HG03060 (cell line): ENCODE results near the gene ATG7.
"Not testable (repeated sequence)": the region's sequence is repeated elsewhere in the genome, so short reads cannot be mapped to it uniquely, and the experiment has no call there.

Experiments used
- ATAC-seq: cut with Tn5 transposase; IDR thresholded peaks from one replicate; pipeline ENCODE4 v1.9.1; 2021; ENCODE audit warnings: low read depth, moderate number of reproducible peaks; ENCODE audit not compliant: unreplicated experiment

Gene ATG7

DNA sequence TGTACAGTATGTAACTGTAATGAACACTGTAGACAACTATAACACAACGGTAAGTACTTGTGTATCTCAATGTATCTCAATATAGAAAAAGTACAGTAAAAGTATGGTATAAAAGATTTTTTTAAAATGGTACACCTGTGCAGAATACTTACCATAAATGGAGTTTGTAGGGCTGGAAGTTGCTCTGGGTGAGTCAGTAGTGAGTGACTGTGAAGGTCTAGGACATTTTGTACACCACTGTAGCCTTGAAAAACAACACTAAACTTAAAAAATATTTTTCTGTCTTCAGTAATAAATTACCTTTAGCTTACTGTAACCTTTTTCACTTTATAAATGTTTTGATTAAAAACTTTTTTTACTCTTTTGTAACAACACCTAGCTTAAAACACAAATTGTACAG lies 142.9 kb downstream of the ATG7 start:
- no peak for ATAC-seq

DNA sequence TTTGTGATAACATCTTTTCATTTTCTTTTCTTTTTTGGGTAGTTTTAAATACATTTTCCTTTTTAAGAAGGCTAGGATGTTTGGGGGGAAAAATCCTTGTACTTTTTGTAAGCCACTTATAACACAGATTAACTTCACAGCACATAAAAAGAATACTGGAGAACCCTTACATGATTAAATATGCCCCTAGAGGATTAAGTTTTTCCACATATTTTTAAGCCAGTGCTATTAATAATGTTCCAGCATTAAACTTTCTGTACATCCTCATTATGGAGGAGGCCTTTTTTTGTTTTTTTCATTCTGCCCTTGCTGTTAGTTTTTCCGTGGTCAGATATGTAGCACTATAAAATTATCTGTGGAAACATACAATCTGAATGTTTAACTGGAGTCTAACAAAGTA lies 147.9 kb downstream of the ATG7 start:
- ATAC-seq: no peak

DNA sequence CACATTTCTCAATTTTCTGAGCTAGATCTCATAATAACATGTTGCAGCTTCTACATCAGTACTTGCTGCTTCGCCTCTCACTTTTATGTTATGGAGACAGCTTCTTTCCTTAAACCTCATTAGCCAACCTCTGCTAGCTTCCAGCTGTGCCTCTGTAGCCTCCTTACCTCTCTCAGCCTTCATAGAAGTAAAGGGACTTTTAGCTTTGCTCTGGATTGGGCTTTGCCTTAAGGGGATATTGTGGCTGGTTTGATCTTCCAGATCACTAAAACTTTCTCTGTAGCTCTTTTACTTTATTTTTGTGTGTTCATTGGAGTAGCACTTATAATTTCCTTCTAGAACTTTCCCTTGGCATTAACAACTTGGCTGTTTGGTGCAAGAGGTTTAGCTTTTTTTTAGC lies 150.1 kb downstream of the ATG7 start:
- no peak for ATAC-seq

DNA sequence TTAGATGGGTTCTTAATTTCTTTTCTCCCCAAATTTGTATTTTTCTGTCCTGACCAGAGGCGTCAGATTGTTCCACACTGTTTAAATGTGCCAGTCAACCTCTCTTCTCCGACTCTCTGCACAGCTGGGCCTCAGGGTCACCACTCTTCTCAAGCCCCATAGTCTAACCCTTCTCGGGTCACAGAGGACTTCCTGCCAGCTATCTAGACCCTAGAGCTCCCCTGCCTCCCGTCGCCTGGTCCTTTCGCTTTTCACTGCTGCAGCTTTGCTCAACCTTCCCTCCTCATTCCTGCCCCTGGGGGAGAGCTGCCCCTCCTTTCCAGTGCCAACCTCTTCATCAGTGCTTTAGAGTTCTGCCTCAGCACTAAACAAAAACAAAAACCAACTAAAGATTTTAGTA lies 151.7 kb downstream of the ATG7 start:
- ATAC-seq: no peak

DNA sequence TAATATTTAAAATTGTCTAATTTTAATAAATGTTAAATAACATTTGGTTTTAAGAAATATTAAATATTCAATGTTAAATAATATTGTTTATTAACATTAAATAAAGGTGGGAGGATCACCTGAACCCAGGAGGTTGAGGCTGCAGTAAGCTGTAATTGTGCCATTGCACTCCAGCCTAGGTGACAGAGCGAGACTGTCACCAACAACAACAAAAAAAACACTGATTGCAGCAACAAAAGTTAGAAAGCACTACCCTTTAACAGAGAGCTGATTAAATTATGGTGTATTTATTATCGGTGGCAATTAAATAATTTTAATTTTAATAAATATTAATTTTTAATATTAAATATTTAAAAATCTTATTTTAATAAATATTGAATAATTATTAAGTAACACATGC lies 152.1 kb downstream of the ATG7 start:
- ATAC-seq: no peak

DNA sequence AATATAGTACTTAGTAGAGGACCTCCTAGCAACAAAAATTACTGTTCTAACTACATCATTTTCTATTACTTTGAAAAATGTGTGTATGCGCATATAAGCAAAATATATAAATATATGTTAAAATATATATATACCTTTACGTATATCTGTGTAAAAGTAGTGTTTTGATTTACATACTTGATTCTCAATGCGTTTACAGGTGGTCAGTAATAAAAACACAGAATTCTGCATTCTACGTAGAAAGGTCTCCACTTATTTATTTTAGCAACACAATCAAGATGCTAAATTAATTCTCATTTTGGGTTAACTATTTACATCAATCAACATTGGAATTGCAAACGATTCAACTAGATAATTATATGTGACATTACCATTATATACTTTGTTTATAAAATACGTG lies 158.0 kb downstream of the ATG7 start:
- ATAC-seq: no peak

DNA sequence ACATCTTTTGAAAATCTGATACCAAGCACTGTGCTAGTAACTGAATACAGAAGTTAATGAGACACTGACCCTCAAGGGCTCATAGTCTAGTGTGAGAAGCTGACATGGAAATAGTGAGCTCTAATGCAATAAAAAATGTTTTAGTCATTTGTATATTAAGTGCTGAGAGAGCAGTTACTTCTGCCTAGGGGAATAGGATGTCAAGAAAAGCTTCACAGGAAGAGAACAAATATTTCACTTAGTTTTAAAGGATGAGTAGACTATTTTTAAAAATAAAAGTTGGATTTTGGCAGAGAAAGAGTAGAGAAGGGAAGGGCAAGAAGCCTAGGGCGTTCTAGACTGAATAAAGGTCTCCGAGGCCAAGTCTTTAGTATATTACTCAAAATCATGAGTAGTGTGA lies 158.4 kb downstream of the ATG7 start:
- ATAC-seq: no peak

DNA sequence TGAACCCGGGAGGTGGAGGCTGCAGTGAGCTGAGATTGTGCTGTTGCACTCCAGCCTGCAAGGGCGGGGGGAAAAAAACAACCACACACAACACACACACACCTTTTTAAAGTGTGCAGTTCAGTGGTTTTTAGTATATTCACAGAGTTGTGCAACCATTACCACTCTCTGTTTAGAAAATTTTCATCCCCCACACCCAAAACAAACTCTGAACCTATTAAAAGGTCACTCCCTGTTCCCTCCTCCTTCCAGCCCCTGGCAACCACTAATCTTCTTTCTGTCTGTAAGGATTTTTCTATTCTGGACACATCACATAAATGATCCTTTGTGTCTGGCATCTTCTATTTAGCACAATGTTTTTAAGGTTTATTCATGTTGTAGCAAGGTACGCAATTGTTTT lies 159.1 kb downstream of the ATG7 start:
- ATAC-seq: no peak

DNA sequence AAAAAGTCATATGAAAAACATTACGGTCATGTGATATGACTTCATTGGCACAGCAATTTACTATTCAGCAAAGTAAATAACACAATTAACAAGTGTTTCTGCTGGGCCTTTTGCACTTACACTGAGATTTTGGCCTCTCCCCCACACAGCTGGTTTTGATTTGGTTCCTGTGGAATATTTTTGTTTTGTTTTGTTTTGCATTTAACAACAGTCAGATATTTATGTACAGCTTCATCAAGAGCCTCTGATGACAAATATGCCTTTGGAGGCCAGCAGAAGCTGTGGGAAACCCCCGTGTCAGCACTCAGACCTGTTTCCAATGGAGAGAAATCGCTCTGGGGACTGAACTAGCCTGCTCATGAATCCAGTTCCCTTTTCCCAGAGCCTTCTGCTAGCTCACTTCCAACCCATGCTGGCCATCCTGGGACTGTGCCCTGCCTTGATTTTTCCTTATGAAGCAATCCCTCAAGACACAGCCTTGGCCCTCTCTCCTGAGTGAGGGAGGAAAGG lies 161.9 kb downstream of the ATG7 start:
- ATAC-seq: no peak

DNA sequence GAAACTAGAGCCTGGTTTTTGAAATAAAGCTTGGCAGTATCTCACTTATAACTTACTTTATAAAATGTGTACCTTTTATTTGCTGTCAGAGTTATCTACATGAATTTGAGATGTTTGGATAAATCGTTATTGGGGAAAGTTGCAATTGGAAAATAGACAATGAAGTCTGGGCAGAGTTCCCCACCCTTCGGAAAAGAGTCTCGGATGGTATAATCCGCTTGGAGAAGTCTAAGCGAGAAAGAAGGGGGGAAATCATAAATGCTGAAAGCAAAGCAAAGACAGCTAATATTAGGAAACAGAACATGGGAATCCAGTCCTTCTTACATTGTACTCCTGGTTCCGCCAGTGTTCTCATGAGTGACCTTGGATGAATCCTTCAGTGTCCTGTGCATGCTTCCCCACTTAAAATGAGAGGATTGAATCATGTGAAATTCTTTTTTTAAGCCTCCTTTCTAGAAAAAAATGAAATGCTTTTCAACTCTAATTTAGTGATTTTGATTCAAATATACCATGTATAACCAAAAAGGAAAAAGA lies 162.4 kb downstream of the ATG7 start:
- ATAC-seq: no peak

DNA sequence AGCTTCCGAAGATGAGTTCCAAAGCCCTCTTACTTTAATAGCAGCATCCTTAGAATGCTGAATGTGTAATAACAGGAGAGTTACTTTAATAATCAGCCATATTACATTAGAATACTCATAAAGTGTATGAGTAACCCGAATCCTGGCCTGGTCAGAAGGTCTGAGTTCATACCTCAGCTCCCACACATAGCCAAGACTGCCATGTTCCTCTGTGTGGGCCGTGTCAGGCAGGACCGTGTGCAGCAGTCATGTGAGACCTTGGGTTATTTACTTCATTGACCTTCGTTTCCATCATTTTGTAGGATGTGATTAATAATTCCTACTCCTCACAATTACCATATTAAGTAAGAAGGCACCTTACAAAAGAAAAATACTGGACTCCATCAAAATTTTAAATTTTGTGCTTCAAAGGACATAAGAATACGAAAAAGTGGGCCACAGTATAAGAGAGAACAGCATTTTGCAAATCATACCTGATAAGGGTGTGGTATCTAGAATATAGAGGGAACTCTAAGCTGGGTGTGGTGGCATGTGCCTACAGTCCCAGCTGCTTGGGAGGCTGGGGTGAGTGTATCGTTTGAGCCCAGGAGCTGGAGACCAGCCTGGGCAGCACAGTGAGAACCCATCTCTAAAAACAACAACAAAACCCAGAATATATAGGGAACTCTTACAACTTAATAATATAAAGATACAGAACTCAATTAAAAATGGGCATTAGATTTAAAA lies 163.4 kb downstream of the ATG7 start:
- no peak for ATAC-seq

DNA sequence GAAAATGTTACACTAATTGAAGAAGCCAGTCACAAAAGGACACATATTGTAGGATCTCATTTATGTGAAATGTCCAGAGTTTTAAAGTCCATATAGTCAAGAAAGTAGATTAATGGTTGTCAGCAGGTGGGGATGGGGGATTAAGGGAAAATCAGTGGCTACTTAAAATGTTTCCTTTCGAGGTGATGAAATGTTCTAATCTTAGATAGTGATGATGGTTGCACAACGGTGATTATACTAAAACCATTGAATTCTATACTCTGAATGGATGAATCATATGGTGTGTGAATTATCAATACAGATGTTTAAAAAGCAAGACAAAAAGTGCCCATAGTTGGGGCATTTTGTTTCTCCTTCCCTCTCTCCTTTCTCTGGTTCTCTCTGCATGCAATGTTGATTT lies 164.6 kb downstream of the ATG7 start:
- ATAC-seq: no peak

DNA sequence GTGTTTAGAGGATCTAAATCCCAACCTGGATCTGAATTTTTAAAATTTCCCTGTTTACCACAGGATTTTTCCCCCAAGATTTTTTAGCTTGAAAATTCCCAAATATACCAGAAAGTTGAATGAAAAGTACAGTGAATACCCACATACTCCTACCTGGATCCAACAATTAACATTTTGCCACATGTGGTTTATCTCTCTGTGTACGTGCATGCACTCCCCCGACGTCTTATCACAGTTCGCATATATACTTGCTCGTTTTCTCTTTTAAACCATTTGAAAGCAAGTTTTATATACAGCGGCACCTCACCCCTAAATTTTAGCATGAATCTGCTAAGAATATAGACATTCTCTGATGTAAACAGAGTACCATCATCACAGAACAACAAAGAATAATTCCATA lies 165.3 kb downstream of the ATG7 start:
- ATAC-seq: no peak

DNA sequence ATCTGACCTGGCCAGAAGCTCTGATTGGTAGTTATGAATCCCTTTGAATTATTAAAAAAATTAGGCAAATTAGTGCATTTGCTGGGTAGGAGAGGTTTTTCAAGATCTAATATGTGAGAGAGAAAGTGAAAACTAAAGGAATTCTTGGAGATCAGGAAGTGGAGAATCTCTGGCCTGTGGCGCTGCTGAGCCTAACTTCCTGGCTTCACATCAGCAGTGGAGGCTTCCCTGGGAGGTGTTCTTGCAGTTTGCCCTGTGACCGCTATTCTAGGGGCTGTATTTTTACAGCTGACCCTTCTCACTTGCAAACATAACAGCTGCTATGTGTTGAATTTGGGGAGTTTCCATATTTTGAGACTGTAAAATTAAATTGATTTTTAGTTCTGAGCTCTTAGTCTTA lies 166.4 kb downstream of the ATG7 start:
- no peak for ATAC-seq

DNA sequence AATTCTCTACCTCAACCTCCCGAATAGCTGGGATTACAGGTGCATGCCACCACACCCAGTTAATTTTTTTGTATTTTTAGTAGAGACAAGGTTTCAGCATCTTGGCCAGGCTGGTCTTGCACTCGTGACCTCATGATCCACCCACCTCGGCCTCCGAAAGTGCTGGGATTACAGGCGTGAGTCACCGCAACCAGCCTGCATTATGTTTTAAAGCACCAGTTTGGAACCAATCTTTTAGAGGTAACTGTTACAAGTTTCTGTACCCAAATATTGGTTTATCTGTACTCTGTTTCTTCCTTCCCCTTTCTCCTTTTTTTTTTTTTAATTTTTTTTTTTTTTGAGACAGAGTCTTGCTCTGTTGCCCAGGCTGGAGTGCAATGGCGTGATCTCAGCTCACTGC lies 169.1 kb downstream of the ATG7 start:
- not testable (repeated sequence) for ATAC-seq

DNA sequence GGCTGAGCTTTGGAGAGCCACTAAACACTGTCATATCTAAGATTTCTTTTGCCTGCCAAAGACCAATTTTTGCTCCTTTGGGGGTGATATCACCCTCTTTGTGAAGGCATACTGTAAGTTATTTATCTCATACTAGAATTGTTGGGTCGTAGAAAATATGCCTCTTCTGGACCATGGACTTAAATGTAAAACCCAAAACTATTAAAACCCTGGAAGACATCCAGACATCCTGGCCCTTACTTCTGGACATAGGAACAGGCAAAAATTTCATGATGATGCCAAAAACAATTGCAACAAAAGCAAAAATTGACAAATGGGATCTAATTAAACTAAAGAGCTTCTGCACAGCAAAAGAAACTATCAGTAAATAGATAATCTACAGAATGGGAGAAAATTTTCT lies 172.2 kb downstream of the ATG7 start:
- no peak for ATAC-seq

DNA sequence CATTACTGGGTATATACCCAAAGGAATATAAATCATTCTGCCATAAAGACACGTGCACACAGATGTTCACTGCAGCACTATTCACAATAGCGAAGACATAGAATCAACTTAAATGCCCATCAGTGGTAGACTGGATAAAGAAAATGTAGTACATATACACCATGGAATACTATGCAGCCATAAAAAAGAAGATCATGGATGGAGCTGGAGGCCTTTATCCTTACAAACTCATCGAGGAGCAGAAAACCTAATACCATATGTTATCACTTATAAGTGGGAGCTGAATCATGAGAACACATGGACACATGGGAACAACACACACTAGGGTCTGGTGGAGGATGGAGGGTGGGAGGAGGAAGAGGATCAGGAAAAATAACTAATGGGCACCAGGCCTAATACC lies 173.0 kb downstream of the ATG7 start:
- not testable (repeated sequence) for ATAC-seq

DNA sequence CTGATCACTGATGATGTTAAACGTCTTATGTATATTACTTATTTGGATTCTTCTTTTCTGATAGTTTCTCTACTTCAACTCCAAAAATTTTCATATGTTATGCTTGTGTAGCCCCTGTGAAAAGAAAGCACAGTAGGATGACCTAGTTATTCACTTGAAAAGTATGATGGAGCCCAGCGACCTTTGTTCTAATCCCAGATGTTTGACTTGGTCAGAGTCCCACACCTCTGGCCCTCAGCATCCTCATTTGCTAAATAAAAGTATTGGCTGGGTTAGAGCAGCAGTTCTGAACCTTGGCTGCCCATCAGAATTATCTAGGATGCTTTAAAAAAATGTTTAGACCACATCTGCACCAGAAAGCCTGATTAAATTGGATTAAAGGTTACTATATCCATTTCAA lies 173.7 kb downstream of the ATG7 start:
- ATAC-seq: no peak

DNA sequence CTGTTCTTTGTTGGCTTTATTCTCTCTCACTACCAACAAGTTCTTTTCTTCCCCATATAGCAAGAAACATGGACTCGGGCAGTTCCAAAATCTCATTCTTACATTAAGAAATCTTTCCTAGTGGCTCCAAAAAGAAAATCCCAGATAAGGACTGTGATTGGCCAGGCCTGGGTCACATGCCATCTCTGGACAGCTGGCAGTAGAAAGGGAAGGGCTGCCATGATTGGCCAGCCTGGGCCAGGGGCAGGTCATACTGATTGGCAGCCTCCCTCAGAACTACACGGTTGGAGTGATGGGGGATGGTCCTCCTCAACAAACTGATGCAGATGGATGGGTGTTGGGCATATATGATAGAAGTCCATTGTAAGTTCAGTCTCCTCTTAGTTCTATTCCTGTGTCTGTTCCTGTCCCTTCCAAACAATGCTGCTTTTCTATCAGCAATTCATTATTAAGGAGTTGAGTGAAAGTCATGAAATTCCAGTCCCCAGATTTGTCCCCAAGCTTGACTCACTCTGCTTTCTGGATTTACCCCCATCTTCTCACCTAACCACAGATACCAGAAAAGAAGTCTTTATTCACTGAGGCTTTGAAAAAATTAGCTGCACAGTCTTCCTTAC lies 175.5 kb downstream of the ATG7 start:
- ATAC-seq: no peak

DNA sequence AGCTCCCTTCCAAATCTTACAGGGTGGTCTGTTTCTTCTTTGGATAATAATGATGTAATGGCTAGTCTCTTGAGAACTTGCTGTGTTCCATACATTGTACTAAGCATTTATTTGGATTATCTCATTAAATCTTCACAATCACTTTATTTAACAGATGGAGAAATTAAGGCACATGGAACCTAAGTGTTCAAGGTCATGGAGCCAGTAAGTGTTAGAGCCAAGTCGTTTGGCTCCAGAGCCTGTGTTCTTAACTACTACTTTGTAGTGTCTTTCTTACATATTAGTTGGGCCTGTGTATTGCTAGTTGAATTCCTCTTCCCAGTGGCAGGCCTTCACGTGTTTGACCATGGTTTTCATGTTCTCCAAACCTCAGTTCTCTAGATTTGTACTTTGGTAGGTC lies 177.8 kb downstream of the ATG7 start:
- ATAC-seq: no peak

DNA sequence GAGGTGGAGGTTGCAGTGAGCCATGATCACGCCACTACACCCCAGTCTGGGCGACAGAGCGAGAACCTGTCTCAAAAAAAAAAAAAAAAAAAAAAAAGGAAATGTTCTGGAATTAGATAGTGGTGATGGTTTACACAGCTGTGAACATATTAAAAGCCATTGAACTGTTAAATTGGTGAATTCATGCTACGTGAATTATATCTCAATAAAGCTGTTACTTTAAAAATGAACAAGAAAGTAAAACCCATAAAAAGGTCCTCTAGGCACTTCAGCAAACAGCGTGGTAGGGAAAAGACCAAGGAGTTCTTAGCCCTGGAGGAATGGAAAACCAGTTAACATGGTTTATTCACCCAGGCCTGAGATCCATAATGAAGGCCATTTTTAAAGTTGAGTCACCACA lies 180.1 kb downstream of the ATG7 start:
- no peak for ATAC-seq
